ENCODE measurements around the gene GLRX3.
"Not testable (repeated sequence)": the region's sequence is repeated elsewhere in the genome, so short reads cannot be mapped to it uniquely, and the experiment has no call there.

The GLRX3 gene

DNA sequence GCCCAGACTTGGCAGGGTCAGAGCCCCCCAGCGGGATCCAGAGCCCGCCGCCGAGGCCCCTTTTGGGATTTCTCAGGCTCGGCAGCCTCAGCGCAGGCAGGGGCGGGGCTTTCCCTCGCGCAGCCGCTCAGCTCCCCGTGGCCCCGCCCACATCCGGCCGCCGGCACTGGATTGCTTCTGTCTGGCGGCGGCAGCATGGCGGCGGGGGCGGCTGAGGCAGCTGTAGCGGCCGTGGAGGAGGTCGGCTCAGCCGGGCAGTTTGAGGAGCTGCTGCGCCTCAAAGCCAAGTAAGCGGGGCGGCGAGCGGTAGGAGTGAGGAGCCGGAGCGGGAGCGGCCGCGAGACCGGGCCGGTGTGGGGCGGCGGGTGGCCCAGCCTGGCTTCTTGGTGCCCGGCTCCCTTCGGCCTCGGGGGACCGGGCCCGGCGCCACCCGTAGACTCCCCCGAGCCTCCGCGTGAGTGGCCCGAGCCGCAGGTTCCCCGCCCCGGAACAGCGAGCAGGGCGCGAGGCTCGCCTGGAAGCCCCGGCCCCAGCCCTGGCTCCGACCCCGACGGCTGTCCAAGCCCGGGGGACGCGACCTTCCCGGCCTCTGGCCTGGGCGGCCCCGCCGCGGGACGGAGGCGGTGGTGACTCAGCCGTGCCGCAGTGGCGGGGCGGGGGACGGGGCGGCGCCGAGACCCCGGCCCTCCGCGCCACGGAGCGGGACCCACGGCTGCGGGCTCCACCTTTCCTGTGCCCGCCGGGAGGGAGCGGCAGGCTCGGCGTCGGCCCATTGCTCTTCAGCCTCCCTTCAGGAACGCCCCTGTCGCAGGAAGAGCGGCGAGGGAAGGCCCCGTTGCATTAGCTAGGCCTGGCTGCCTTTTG is at the start of gene GLRX3:
Gene GLRX3 (plus strand): TSS at position 166 of the 864 bp plus-strand sequence. CDS start 30 bp downstream, at position 196.
- DNase-seq = peak; percentile 91
- ATAC-seq = peak; percentile 80
- peaks cover 7% of the 10 kb centered on the region for H3K27me3 Mint-ChIP-seq
- H3K36me3 Mint-ChIP-seq (ENCODE audit: low read depth) = peaks cover 17% of the 10 kb centered on the region
- H3K9me3 Mint-ChIP-seq = no peaks in the 10 kb centered on the region
- H3K27ac Mint-ChIP-seq = peak within 1 kb of the TSS; percentile 77
- peak within 1 kb of the TSS; percentile 88 for H3K4me3 Mint-ChIP-seq
- H3K4me1 Mint-ChIP-seq = peaks cover 43% of the 10 kb centered on the region

DNA sequence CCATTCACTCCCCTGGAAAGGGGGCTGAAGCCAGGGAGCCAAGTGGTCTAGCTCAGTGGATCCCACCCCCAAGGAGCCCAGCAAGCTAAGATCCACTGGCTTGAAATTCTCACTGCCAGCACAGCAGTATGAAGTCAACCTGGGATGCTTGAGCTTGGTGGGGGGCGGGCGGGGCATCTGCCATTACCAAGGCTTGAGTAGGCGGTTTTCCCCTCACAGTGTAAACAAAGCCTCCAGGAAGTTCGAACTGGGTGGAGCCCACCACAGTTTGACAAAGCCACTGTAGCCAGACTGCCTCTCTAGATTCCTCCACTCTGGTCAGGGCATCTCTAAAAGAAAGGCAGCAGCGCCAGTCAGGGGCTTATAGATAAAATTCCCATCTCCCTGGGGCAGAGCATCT is 45.6 kb upstream of the GLRX3 start:
- Mint-ChIP-seq H3K36me3 (ENCODE audit: low read depth) (peaks cover 50% of the 10 kb centered on the region), H3K4me1 (peaks cover 13% of the 10 kb centered on the region), H3K9me3 (peaks cover 22% of the 10 kb centered on the region)
- H3K27ac Mint-ChIP-seq, H3K4me3 Mint-ChIP-seq, H3K27me3 Mint-ChIP-seq, ATAC-seq, DNase-seq: not testable (repeated sequence)

DNA sequence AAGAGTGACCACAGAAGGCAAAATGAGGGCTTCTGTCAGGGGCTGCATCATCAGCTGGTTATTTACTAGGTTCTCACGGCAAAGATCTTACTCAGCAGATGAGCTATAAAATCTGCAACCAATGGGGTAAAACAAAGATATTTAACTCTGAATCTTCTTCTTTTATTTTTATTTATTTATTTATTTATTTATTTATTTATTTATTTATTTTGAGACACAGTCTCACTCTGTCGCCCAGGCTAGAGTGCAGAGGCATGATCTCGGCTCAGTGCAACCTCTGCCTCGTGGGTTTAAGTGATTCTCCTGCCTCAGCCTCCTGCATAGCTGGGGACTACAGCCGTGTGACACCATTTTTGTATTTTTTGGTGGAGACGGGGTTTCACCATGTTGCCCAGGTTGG is 36.8 kb upstream of the GLRX3 start:
- H3K9me3 Mint-ChIP-seq = peaks cover 4% of the 10 kb centered on the region
- ATAC-seq = no peak
- no peak overlapping the region for H3K4me3 Mint-ChIP-seq
- H3K27me3 Mint-ChIP-seq = no peaks in the 10 kb centered on the region
- H3K36me3 Mint-ChIP-seq (ENCODE audit: low read depth) = peaks cover 22% of the 10 kb centered on the region
- no peak for DNase-seq
- H3K27ac Mint-ChIP-seq = no peak overlapping the region
- no peaks in the 10 kb centered on the region for H3K4me1 Mint-ChIP-seq

- no peaks in the 10 kb centered on the region for H3K27me3 Mint-ChIP-seq
- no peak overlapping the region for H3K4me3 Mint-ChIP-seq
- no peaks in the 10 kb centered on the region for H3K9me3 Mint-ChIP-seq
- DNase-seq = no peak
- peaks cover 37% of the 10 kb centered on the region for H3K4me1 Mint-ChIP-seq
- peaks cover 12% of the 10 kb centered on the region for H3K36me3 Mint-ChIP-seq (ENCODE audit: low read depth)
- no peak overlapping the region for H3K27ac Mint-ChIP-seq
- ATAC-seq = no peak
Observed at GRCh38 chr10:130105724-130106123, 30.5 kb upstream of the GLRX3 start.

DNA sequence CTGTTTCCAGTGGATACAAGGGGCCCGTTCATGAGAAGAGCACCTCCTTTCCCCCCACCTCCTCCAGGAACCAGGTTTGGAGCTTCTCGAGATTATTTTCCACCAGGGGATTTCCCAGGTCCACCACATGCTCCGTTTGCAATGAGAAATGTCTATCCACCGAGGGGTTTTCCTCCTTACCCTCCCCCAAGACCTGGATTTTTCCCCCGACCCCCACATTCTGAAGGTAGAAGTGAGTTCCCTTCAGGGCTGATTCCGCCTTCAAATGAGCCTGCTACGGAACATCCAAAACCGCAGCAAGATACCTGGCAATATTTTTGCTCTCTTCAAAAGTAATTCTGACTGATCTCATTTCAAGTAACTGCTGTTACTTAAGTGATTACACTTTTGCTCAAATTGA is 28.0 kb upstream of the GLRX3 start:
- peaks cover 49% of the 10 kb centered on the region for H3K4me1 Mint-ChIP-seq
- peaks cover 14% of the 10 kb centered on the region for H3K36me3 Mint-ChIP-seq (ENCODE audit: low read depth)

DNA sequence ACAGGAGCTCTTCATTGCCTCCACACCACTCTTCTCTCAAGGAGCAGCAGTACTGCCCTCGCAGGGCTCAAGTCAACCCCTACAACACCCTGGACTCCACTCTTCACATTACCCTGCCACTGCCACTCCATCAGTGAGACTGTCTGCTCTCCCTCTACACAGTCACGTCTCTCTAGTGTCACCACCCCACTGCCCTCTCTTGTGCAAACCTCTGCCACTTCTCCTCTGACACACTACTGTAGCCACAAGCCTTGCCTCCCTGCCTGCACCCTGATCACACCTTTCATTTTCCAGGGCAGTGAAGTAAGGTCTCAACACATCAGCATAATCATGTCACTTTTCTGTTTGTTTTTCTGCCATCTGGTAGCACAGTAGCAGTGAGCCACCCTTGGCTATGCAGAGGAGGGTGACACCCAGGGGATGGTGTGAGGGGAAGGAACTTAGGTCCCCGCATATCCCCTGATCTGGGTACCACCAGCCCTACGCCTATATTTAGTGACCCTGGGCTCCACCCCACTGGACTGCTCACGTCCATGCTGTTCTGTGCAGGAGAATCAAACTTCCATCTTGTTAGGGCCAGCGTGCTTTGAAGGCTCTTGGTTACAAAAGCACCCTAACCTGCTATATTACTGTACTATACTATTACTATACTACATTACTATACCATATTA is 27.1 kb upstream of the GLRX3 start:
- Mint-ChIP-seq H3K4me1 (peaks cover 50% of the 10 kb centered on the region), H3K27ac (peak overlapping the region; percentile 78), H3K27me3 (no peaks in the 10 kb centered on the region), H3K36me3 (ENCODE audit: low read depth) (peaks cover 11% of the 10 kb centered on the region), H3K4me3 (peak overlapping the region; percentile 92), H3K9me3 (no peaks in the 10 kb centered on the region)
- ATAC-seq (no peak), DNase-seq (peak; percentile 7)

More for the DNA sequence above, 28.0 kb upstream of the GLRX3 start:
- Mint-ChIP-seq H3K27ac (peak overlapping the region; percentile 89), H3K4me3 (peak overlapping the region; percentile 67)
- H3K9me3 Mint-ChIP-seq, H3K27me3 Mint-ChIP-seq, ATAC-seq: not testable (repeated sequence)
- DNase-seq = peak; percentile 12

DNA sequence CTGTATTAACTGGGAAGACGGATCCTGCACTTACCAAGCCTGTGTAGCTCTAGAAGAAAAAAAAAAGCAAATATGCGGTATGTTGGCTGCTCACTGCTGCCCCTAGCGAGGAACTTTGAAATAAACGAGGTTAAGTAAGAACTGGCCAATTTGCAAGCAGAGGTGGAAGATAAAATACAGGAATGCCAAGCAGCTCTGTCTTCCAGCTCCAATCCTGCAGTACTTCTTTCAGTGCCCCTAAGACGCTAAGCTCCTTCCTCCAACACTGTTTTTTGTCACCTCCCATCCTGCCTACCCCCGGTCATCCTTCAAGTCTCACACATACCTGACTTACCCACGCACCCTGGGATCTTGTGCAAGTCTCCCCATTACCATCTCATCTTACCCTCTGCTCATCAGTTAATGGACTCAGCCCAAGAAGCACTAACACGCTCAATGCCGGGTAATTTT is 26.4 kb upstream of the GLRX3 start:
- peak; percentile 72 for DNase-seq
- Mint-ChIP-seq H3K9me3 (no peaks in the 10 kb centered on the region), H3K4me3 (peak overlapping the region; percentile 92), H3K27ac (peak overlapping the region; percentile 96), H3K4me1 (peaks cover 50% of the 10 kb centered on the region), H3K27me3 (no peaks in the 10 kb centered on the region), H3K36me3 (ENCODE audit: low read depth) (peaks cover 12% of the 10 kb centered on the region)
- no peak for ATAC-seq

- peak; percentile 85 for ATAC-seq
- Mint-ChIP-seq H3K27ac (peak within 1 kb of the TSS; percentile 96), H3K36me3 (ENCODE audit: low read depth) (peaks cover 14% of the 10 kb centered on the region), H3K9me3 (no peaks in the 10 kb centered on the region), H3K4me1 (peaks cover 50% of the 10 kb centered on the region), H3K27me3 (no peaks in the 10 kb centered on the region), H3K4me3 (peak within 1 kb of the TSS; percentile 92)
- peak; percentile 98 for DNase-seq
Observed at GRCh38 chr10:130110246-130111112, 25.7 kb upstream of the GLRX3 start, which contains the start of gene C10orf143. C10orf143 (minus strand) TSS chr10:130110830; CDS start chr10:130110772, 58 bp downstream.

GRCh38 chr10:130111113-130111851 is 24.9 kb upstream of the GLRX3 start:
- H3K4me3 Mint-ChIP-seq = peak overlapping the region; percentile 92
- peaks cover 11% of the 10 kb centered on the region for H3K36me3 Mint-ChIP-seq (ENCODE audit: low read depth)
- peak; percentile 92 for DNase-seq
- peaks cover 3% of the 10 kb centered on the region for H3K9me3 Mint-ChIP-seq
- ATAC-seq = peak; percentile 85
- H3K4me1 Mint-ChIP-seq = peaks cover 46% of the 10 kb centered on the region
- no peaks in the 10 kb centered on the region for H3K27me3 Mint-ChIP-seq
- peak overlapping the region; percentile 96 for H3K27ac Mint-ChIP-seq

DNA sequence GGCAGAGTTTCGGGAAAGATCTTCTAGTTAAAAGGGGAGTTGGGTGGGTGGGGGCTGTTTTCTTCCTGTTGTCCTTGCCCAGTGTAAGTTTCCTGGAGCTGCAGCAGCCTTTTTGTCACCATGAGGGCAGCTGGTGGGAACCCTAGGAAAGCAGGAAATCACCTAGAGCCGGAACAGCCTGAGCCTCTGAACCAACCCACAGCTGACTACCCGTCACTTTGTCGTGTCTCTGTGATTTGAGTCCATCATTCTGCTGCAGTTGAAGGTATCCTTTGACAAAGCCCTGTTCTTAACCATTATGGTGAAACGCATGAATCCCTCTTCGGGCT is 24.4 kb upstream of the GLRX3 start:
- Mint-ChIP-seq H3K27ac (peak overlapping the region; percentile 96), H3K4me3 (peak overlapping the region; percentile 92), H3K36me3 (ENCODE audit: low read depth) (peaks cover 10% of the 10 kb centered on the region), H3K27me3 (no peaks in the 10 kb centered on the region), H3K9me3 (peaks cover 4% of the 10 kb centered on the region), H3K4me1 (peaks cover 41% of the 10 kb centered on the region)
- DNase-seq = no peak
- no peak for ATAC-seq

DNA sequence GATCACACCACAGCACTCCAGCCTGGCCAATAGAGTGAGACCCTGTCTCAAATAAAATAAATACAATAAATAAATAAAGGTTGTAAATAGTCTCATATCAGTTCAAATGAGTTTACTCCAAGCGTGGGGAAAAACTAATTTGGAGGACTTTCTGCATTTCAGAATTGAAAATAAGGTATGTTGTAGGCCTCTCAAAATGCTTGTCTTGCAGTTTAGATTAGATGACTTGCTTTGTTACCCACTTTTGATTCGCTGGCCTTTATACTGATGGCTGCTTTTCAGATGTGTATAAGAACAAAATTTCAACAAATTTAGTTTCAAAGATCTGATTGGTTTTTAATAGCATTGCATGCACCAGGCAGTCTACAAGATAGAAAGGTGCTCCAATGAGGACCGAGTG is 23.4 kb upstream of the GLRX3 start:
- H3K36me3 Mint-ChIP-seq (ENCODE audit: low read depth) = peaks cover 10% of the 10 kb centered on the region
- H3K4me3 Mint-ChIP-seq = no peak overlapping the region
- ATAC-seq (no peak), DNase-seq (no peak)
- peaks cover 31% of the 10 kb centered on the region for H3K4me1 Mint-ChIP-seq
- no peaks in the 10 kb centered on the region for H3K27me3 Mint-ChIP-seq
- peaks cover 12% of the 10 kb centered on the region for H3K9me3 Mint-ChIP-seq
- no peak overlapping the region for H3K27ac Mint-ChIP-seq

DNA sequence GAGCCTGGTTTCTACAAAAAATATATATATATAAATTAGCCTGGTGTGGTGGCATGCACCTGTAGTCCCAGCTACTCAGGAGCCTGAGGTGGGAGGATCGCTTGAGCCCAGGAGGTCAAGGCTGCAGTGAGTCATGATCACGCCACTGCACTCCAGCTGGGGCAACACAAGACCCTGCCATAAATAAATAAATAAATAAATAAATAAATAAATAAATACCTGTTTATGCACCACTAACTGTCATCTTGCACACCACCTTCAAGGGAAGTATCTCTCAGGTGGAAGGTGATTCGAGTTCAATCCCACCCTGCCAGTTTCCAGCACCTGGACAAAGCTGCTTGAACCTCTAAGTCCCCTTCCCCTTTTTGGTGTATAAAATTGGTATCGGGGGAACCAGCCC is 19.2 kb upstream of the GLRX3 start:
- peaks cover 14% of the 10 kb centered on the region for H3K9me3 Mint-ChIP-seq
- not testable (repeated sequence) for DNase-seq; H3K27me3 Mint-ChIP-seq; H3K4me1 Mint-ChIP-seq; ATAC-seq; H3K4me3 Mint-ChIP-seq; H3K27ac Mint-ChIP-seq; H3K36me3 Mint-ChIP-seq (ENCODE audit: low read depth)

GRCh38 chr10:130117535-130117934 is 18.7 kb upstream of the GLRX3 start:
- H3K27ac Mint-ChIP-seq; DNase-seq; H3K27me3 Mint-ChIP-seq; ATAC-seq; H3K4me1 Mint-ChIP-seq; H3K4me3 Mint-ChIP-seq; H3K36me3 Mint-ChIP-seq (ENCODE audit: low read depth): not testable (repeated sequence)
- H3K9me3 Mint-ChIP-seq = peaks cover 14% of the 10 kb centered on the region
